Measurements from ENCODE around the gene ITPR1. TPM values are rescaled to one million over a fixed set of nuclear protein-coding genes. Genes with fewer than 3 reads are reported as not detected.

ITPR1 gene
- total RNA-seq, 2 experiments from 2014 or later: 48.6 to 55.6 TPM

- ChIA-PET POLR2A (no interaction called here), CTCF (no interaction called here)
- ATAC-seq (no peak), DNase-seq (no peak)
- no peak overlapping the region for H3K27ac Mint-ChIP-seq
- peaks cover 8% of the 10 kb centered on the region for H3K9me3 Mint-ChIP-seq (ENCODE audit: low read depth)
- H3K4me3 Mint-ChIP-seq: no peak overlapping the region
- no peaks in the 10 kb centered on the region for H3K27me3 Mint-ChIP-seq
- intact Hi-C loops (cut with DNase I, micrococcal nuclease): no loop called here
- H3K36me3 Mint-ChIP-seq (ENCODE audit: low read depth): peaks cover 9% of the 10 kb centered on the region
- peaks cover 2% of the 10 kb centered on the region for H3K4me1 Mint-ChIP-seq
These were observed 59.7 kb downstream of the ITPR1 start for GRCh38 chr3:4552811-4553210.

GRCh38 chr3:4561661-4562060 lies 68.5 kb downstream of the ITPR1 start:
- no peak overlapping the region for H3K4me3 Mint-ChIP-seq
- POLR2A ChIA-PET: no interaction called here
- H3K27ac Mint-ChIP-seq: no peak overlapping the region
- intact Hi-C loops (cut with DNase I, micrococcal nuclease): no loop called here
- H3K4me1 Mint-ChIP-seq: peaks cover 9% of the 10 kb centered on the region
- CTCF ChIA-PET: interaction anchor here (1.0 kb wide), 1 partner anchor 23 kb away, joined by 3 read pairs; no protein-coding TSS in a partner anchor
- H3K36me3 Mint-ChIP-seq (ENCODE audit: low read depth): peaks cover 5% of the 10 kb centered on the region
- no peaks in the 10 kb centered on the region for H3K27me3 Mint-ChIP-seq
- ATAC-seq: no peak
- peaks cover 8% of the 10 kb centered on the region for H3K9me3 Mint-ChIP-seq (ENCODE audit: low read depth)
- no peak for DNase-seq

- H3K27ac Mint-ChIP-seq: no peak overlapping the region
- ChIA-PET CTCF (no interaction called here), POLR2A (no interaction called here)
- intact Hi-C loops (cut with DNase I, micrococcal nuclease): no loop called here
- H3K4me1 Mint-ChIP-seq: peaks cover 11% of the 10 kb centered on the region
- DNase-seq: no peak
- no peak overlapping the region for H3K4me3 Mint-ChIP-seq
- ATAC-seq: no peak
- H3K9me3 Mint-ChIP-seq (ENCODE audit: low read depth): peaks cover 3% of the 10 kb centered on the region
- no peaks in the 10 kb centered on the region for H3K27me3 Mint-ChIP-seq
- H3K36me3 Mint-ChIP-seq (ENCODE audit: low read depth): no peaks in the 10 kb centered on the region
These were observed 69.4 kb downstream of the ITPR1 start for GRCh38 chr3:4562595-4562994.

- H3K4me1 Mint-ChIP-seq: peaks cover 13% of the 10 kb centered on the region
- POLR2A ChIA-PET: no interaction called here
These were observed 71.1 kb downstream of the ITPR1 start for GRCh38 chr3:4564270-4564669.

GRCh38 chr3:4564928-4565586 lies 71.9 kb downstream of the ITPR1 start:
- Mint-ChIP-seq H3K36me3 (ENCODE audit: low read depth) (no peaks in the 10 kb centered on the region), H3K27me3 (no peaks in the 10 kb centered on the region), H3K9me3 (ENCODE audit: low read depth) (no peaks in the 10 kb centered on the region), H3K4me1 (peaks cover 13% of the 10 kb centered on the region), H3K27ac (no peak overlapping the region), H3K4me3 (no peak overlapping the region)
- ChIA-PET POLR2A (no interaction called here), CTCF (no interaction called here)
- intact Hi-C loops (cut with DNase I, micrococcal nuclease): no loop called here
- ATAC-seq: no peak
- DNase-seq: no peak

More at GRCh38 chr3:4564270-4564669, 71.1 kb downstream of the ITPR1 start:
- Mint-ChIP-seq H3K27ac (no peak overlapping the region), H3K9me3 (ENCODE audit: low read depth) (no peaks in the 10 kb centered on the region), H3K4me3 (no peak overlapping the region), H3K36me3 (ENCODE audit: low read depth) (no peaks in the 10 kb centered on the region), H3K27me3 (no peaks in the 10 kb centered on the region)
- CTCF ChIA-PET: no interaction called here
- intact Hi-C loops (cut with DNase I, micrococcal nuclease): no loop called here
- ATAC-seq (no peak), DNase-seq (no peak)

GRCh38 chr3:4565809-4566501 lies 72.8 kb downstream of the ITPR1 start:
- intact Hi-C loops (cut with DNase I, micrococcal nuclease): no loop called here
- ChIA-PET POLR2A (no interaction called here), CTCF (interaction anchor here (0.6 kb wide), 1 partner anchor 69 kb away, joined by 3 read pairs; no protein-coding TSS in a partner anchor)
- DNase-seq: no peak
- Mint-ChIP-seq H3K36me3 (ENCODE audit: low read depth) (no peaks in the 10 kb centered on the region), H3K27me3 (no peaks in the 10 kb centered on the region), H3K27ac (no peak overlapping the region), H3K4me3 (no peak overlapping the region), H3K9me3 (ENCODE audit: low read depth) (no peaks in the 10 kb centered on the region), H3K4me1 (peaks cover 13% of the 10 kb centered on the region)
- ATAC-seq: no peak

GRCh38 chr3:4568841-4569240 lies 75.7 kb downstream of the ITPR1 start:
- no peak for ATAC-seq
- H3K9me3 Mint-ChIP-seq (ENCODE audit: low read depth): no peaks in the 10 kb centered on the region
- intact Hi-C loops (cut with DNase I, micrococcal nuclease): no loop called here

GRCh38 chr3:4570840-4571621 lies 77.9 kb downstream of the ITPR1 start:
- Mint-ChIP-seq H3K4me1 (peaks cover 10% of the 10 kb centered on the region), H3K27me3 (no peaks in the 10 kb centered on the region), H3K36me3 (ENCODE audit: low read depth) (no peaks in the 10 kb centered on the region), H3K4me3 (no peak overlapping the region), H3K27ac (no peak overlapping the region), H3K9me3 (ENCODE audit: low read depth) (no peaks in the 10 kb centered on the region)
- ChIA-PET POLR2A (interaction anchor here (0.6 kb wide), 1 partner anchor 28 kb away, joined by 5 read pairs; no protein-coding TSS in a partner anchor), CTCF (interaction anchor here (0.8 to 1.5 kb wide), 2 partner anchors 76 to 220 kb away, joined by 3 to 4 read pairs; no protein-coding TSS in a partner anchor)
- ATAC-seq: peak; percentile 71
- intact Hi-C loops (cut with DNase I, micrococcal nuclease): no loop called here
- peak; percentile 15 for DNase-seq

More at GRCh38 chr3:4568841-4569240, 75.7 kb downstream of the ITPR1 start:
- Mint-ChIP-seq H3K4me3 (no peak overlapping the region), H3K27ac (no peak overlapping the region), H3K36me3 (ENCODE audit: low read depth) (no peaks in the 10 kb centered on the region), H3K27me3 (no peaks in the 10 kb centered on the region), H3K4me1 (peaks cover 17% of the 10 kb centered on the region)
- no peak for DNase-seq
- ChIA-PET POLR2A (no interaction called here), CTCF (interaction anchor here (0.7 to 1.2 kb wide), 2 partner anchors 65 to 226 kb away, joined by 3 read pairs; no protein-coding TSS in a partner anchor)

GRCh38 chr3:4571690-4572334 lies 78.7 kb downstream of the ITPR1 start:
- ATAC-seq (peak; percentile 77), DNase-seq (no peak)
- Mint-ChIP-seq H3K36me3 (ENCODE audit: low read depth) (no peaks in the 10 kb centered on the region), H3K4me3 (no peak overlapping the region), H3K27me3 (no peaks in the 10 kb centered on the region), H3K27ac (no peak overlapping the region), H3K4me1 (peaks cover 7% of the 10 kb centered on the region), H3K9me3 (ENCODE audit: low read depth) (no peaks in the 10 kb centered on the region)
- POLR2A ChIA-PET: interaction anchor here (0.6 kb wide), 1 partner anchor 29 kb away, joined by 5 read pairs; no protein-coding TSS in a partner anchor
- CTCF ChIA-PET: interaction anchor here (0.6 to 1.5 kb wide), 5 partner anchors 53 to 656 kb away, joined by 3 to 4 read pairs (median 3); no protein-coding TSS in a partner anchor
- intact Hi-C loops (cut with DNase I, micrococcal nuclease): no loop called here

- CTCF ChIA-PET: interaction anchor here (0.7 to 1.0 kb wide), 2 partner anchors 53 to 54 kb away, joined by 3 read pairs; no protein-coding TSS in a partner anchor
- H3K4me3 Mint-ChIP-seq: no peak overlapping the region
- ATAC-seq (no peak), DNase-seq (no peak)
- H3K36me3 Mint-ChIP-seq (ENCODE audit: low read depth): no peaks in the 10 kb centered on the region
- no peaks in the 10 kb centered on the region for H3K9me3 Mint-ChIP-seq (ENCODE audit: low read depth)
- POLR2A ChIA-PET: no interaction called here
- H3K4me1 Mint-ChIP-seq: peaks cover 7% of the 10 kb centered on the region
- H3K27me3 Mint-ChIP-seq: no peaks in the 10 kb centered on the region
- intact Hi-C loops (cut with DNase I, micrococcal nuclease): no loop called here
- H3K27ac Mint-ChIP-seq: no peak overlapping the region
These were observed 80.0 kb downstream of the ITPR1 start for GRCh38 chr3:4573153-4573552.

- Mint-ChIP-seq H3K27ac (no peak overlapping the region), H3K36me3 (ENCODE audit: low read depth) (no peaks in the 10 kb centered on the region), H3K4me1 (peaks cover 5% of the 10 kb centered on the region), H3K27me3 (no peaks in the 10 kb centered on the region), H3K9me3 (ENCODE audit: low read depth) (no peaks in the 10 kb centered on the region), H3K4me3 (no peak overlapping the region)
- POLR2A ChIA-PET: no interaction called here
- CTCF ChIA-PET: no interaction called here
- DNase-seq: no peak
- intact Hi-C loops (cut with DNase I, micrococcal nuclease): no loop called here
- no peak for ATAC-seq
These were observed 81.3 kb downstream of the ITPR1 start for GRCh38 chr3:4574426-4574965.

All from activated CD4-positive, alpha-beta T cell treated with anti-CD3 and anti-CD28 coated beads for 36 hours (primary cell).